Activated CD4-positive, alpha-beta T cell treated with anti-CD3 and anti-CD28 coated beads, Interleukin-2, amount 50 U/mL, for 1 hour (primary cell): ENCODE measurements around the gene NOLC1.
"Not testable (repeated sequence)": the region's sequence is repeated elsewhere in the genome, so short reads cannot be mapped to it uniquely, and the experiment has no call there.

Experiments used
- DNase-seq: peaks from one replicate; pipeline ENCODE4 v3.0.0-alpha.2; 2020

Gene NOLC1

DNA sequence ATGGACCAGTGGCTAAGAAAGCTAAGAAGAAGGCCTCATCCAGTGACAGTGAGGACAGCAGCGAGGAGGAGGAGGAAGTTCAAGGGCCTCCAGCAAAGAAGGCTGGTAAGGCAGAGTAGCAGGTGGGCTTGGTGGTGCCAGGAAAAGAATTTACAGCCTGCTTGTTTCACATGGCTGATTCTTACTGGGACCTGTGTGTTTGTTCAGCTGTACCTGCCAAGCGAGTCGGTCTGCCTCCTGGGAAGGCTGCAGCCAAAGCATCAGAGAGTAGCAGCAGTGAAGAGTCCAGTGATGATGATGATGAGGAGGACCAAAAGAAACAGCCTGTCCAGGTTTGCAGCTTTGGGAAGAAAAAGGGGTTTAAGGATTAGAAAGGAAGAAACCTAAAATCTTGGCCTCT, 5.0 kb downstream of the NOLC1 start:
- DNase-seq, result no peak

- DNase-seq, result no peak
Observed at GRCh38 chr10:102159051-102159597, 6.9 kb downstream of the NOLC1 start.

- no peak for DNase-seq
Observed at GRCh38 chr10:102159831-102160230, 7.6 kb downstream of the NOLC1 start.

DNA sequence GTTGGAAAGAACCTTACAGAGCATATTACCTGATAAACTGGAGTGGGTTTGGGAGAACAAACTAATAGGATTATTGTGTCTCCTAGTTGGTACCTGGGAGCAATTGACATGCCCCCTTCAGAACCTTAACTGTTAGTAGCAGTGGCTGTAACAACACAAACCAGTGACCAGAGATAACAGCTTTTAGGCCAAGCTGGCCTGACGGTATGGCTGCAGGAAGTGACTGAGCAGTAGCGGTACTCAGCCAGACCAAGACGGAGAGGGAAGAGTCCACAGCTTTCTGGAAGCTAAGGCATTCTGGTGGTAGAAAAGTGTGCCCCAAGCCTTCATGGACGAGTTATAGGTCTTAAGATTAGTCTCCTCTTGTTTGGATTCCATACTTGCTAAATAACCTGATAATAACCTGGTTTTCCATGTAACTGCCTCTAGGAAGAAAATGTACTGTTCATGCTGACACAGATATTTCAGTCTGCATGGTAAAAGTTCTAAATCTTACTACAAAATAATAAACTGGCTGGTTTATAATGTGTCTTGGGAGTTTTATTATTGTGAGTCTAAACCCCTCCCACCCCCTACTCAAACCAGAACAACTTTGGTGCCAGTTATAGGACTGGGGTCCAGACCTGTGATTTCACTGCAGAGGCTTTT, 11.3 kb downstream of the NOLC1 start:
- no peak for DNase-seq

DNA sequence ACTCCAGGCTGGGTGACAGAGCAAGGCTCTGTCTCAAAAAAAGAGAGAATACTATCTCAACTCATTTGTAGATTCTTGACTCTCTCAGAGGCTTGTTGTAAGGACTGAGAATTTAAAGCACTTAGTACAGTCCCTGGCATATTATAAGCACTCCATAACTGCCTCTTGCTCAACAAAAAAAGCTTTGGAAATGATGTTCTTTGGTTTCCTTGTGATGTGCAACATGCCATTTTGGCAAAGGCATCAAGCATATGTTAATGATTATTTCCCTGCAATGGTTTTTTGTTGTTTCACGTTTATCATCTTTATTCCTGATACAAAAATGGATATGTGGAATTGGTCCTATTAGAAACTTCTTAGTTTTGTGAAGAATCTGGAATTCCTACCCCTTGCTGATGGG, 15.7 kb downstream of the NOLC1 start:
- no peak for DNase-seq

GRCh38 chr10:102170602-102171001, 18.4 kb downstream of the NOLC1 start:
- DNase-seq, result no peak

GRCh38 chr10:102172288-102172687, 20.1 kb downstream of the NOLC1 start:
- DNase-seq, result no peak

DNA sequence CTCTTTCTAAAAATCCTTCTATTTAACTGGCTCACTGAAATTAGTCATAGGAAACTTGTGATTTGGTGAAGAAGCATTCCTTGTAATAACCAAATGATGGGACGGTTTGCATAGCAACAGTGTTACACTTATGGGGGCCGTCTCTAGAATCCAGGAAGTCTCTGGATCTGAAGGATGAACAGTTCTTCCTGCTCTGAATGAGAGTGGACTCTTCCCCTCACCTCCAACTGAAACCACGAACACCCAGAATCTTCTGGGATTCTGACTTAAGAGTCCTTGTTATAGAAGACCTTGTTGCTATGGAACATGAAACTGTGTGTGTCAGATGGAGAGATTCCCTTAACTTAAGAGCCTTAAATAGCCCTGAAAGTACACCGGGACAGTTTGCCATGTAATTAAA, 23.2 kb downstream of the NOLC1 start:
- DNase-seq, result no peak

DNA sequence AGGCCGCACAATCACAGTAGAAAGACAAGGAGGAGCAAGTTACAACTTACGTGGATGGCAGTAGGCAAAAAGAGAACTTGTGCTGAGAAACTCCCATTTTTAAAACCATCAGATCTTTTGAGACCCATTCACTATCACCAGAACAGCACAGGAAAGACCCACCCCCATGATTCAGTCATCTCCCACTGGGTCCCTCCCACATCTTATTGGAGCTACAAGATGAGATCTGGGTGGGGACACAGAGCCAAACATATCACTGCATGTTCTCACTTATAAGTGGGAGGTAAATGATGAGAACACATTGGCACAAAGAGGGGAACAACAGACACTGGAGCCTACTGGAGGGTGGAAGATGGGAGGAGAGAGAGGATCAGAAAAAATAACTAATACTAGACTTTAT, 32.4 kb downstream of the NOLC1 start:
- DNase-seq, result no peak

DNA sequence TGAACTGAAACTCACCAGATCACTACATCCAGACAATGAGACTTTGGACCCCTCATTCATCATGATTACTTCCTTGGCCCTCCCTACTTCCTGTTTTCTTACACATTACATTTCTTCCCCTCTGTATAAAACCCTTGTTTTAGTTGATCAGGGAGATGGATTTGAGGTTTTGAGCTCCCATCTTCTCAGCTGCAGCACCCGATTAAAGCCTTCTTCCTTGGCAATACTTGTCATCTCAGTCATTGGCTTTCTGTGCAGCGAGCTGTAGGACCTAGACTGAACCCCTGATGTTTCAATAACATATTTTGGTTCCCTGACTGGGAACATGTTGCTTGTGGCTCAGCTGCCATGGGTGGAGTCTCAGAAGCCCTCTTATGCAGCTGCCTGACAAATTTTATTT, 33.1 kb downstream of the NOLC1 start:
- no peak for DNase-seq

GRCh38 chr10:102185811-102186527, 33.8 kb downstream of the NOLC1 start:
- no peak for DNase-seq

- no peak for DNase-seq
Observed at GRCh38 chr10:102188298-102188940, 36.2 kb downstream of the NOLC1 start.

DNA sequence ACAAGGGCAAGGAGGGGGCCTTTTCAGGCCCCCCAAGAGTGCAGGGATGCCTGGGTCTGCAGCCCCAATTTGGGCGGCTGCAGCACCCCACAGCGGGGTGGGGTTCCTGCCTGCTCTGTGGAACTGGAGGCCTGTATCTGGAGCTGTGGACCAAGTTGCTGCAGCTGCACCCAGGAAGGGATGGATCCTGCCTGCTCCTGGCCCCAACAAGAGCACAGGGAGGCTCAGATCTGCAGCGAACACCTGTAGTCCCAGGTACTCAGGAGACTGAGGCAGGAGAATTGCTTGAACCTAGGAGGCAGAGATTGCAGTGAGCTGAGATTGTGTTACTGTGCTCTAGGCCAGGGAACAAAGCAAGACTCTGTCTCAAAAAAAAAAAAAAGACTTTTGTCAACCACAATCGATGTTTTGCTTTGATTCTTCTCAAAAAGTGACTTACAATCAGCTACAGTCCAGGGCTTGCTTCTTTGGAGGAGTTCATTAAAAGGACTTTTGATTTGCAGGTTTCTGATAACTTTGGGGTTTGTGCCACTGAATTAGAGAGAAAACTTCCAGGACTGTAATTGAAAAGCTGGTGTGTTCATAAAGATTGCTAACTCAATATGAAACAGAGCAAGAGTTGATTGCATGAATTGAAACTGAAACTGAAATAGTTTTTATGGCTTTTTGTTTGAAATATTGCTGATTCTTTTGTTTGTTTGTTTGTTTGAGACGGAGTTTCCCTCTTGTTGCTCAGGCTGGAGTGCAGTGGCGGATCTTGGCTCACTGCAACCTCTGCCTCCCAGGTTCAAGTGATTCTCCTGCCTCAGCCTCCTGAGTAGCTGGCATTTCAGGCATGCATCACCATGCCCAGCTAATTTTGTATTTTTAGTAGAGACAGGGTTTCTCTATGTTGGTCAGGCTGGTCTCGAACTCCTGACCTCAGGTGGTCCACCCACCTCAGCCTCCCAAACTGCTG, 37.0 kb downstream of the NOLC1 start:
- DNase-seq, result not testable (repeated sequence)

DNA sequence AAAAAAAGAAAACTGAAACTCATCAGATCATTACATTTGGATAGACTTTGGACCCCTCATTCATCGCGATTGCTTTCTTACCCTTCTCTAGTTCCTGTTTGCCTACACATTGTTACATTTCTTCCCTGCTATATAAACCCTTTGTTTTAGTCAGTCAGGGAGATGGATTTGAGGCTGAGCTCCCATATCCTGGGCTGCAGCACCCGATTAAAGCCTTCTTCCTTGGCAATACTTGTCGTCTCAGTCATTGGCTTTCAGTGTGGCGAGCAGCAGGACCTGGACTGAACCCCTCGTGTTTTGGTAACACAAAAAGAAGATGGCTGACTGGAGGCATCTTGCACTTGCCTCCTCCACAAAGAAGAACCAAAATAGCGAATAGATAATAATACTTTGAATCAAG, 39.8 kb downstream of the NOLC1 start:
- no peak for DNase-seq

DNA sequence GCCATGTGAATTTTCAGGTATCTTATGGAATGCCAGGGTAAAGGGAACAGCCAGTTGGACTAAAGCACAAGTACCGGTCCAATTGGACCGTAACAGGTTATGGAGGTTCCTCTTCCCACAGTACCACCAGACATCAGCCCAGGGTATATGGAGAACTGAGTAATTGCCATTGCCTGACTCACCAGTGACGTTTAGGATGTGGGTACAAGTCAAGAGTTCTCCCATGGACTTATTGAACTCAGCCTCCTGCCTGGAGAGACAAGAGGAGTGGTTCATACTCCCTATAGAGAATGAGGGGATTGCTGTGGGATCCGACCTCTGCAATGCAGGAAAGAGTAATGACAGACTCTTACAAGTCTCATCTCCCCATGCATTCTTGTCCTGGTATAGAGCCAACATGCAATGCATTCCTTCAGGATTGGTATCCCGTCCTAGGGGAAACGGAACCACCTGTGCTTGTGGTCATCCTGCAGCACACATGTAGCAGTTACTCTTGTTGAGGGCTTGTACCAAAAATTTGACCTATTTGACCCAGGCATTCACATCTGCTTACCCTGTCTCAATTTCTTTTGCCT, 43.2 kb downstream of the NOLC1 start:
- DNase-seq, result no peak

- no peak for DNase-seq
Observed at GRCh38 chr10:102196893-102197292, 44.7 kb downstream of the NOLC1 start.

- no peak for DNase-seq
Observed at GRCh38 chr10:102198027-102198426, 45.8 kb downstream of the NOLC1 start.

DNA sequence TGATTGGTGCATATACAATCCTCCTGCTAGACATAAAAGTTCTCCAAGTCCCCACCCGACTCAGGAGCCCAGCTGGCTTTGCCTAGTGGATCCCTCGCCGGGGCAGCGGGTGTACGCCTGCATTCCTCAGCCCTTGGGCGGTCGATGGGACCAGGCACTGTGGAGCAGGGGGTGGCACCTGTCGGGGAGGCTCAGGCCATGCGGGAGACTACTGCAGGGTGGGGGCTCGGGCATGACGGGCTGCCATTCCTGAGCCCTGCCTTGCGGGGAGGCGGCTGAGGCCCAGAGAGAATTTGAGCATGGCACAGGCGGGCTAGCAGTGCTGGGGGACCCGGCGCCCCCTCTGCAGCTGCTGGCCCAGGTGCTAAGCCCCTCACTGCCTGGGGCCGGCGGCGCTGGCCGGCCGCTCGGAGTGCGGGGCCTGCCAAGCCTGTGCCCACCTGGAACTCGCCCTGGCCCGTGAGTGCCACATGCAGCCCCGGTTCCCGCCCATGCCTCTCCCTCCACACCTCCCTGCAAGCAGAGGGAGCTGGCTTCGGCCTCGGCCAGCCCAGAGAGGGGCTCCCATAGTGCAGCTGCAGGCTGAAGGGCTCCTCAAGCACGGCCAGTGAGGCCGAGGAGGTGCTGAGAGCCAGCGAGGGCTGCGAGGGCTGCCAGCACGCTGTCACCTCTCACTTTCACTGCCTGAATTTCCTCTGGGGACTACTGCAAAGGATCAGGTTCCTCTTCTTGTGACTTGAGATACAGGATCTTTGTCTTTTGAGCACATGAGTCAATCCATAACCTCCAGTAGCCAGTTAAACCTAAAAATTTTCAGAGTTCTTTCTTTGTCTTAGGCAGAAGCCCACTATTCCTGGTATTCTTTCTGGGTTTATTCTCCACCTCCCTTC, 48.8 kb downstream of the NOLC1 start:
- DNase-seq, result no peak

DNA sequence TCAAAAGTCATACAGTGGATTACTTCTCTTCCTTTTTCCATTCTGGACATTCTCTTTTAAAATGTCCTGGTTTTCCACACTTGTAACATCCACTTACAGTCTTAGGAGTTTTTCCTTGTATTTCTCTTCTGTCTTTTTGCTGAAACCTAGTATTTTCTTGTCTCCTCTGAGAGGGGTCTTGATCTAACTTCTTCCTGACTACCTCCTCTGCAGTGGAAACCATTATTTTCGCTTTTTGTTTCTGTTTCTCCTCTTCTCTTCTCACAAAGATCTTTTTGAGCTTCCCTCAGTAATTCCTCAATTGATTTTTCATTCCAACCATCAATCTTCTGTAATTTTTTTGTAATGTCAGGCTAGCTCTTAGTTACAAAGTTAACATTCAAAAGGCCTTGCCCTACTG, 50.2 kb downstream of the NOLC1 start:
- no peak for DNase-seq

- DNase-seq, result no peak
Observed at GRCh38 chr10:102208311-102209035, 56.3 kb downstream of the NOLC1 start.
